ENCODE results near the gene E4F1.

The E4F1 gene

DNA sequence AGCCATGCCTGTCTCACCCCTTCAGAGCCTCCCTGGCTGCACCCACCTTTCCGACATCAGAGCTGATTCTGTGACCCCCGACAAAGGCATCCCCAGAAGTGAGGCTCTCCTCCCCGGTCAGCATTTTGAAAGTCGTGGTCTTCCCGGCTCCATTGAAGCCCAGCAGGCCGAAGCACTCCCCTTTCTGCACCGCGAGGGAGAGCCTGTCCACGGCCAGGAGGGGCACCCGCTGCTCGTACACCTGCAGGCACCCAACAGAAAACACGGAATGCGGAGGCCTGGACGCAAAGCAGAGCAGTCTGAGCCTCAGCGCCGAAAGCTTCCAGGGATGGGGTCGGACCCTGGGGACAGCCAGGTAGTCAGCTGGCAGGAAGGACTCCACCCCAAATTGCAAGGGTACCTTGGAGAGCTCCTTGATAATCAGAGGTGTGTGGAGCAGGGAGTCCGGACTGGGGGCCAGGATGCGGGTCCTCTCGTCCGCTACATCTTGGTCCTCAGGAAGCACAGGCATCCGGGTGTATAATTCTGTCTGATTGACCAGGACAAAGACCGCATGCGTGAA is 57.7 kb downstream of the E4F1 start:
- no peak for DNase-seq (ENCODE audit: low read depth)
- no peak overlapping the region for H3K4me3 ChIP-seq (ENCODE audit: low read depth, low read length)
- TF ChIP-seq, protein P1, sequence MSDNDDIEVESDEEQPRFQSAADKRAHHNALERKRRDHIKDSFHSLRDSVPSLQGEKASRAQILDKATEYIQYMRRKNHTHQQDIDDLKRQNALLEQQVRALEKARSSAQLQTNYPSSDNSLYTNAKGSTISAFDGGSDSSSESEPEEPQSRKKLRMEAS (IDR thresholded peaks at IDR 0.05; ENCODE audit: low read depth, low read length): no peak
- TF ChIP-seq MYC (IDR thresholded peaks at IDR 0.05; ENCODE audit: low read depth, low read length): no peak
- TF ChIP-seq POLR2A (IDR thresholded peaks at IDR 0.05; ENCODE audit: extremely low read depth, insufficient read length): no peak
- TF ChIP-seq, protein P2, sequence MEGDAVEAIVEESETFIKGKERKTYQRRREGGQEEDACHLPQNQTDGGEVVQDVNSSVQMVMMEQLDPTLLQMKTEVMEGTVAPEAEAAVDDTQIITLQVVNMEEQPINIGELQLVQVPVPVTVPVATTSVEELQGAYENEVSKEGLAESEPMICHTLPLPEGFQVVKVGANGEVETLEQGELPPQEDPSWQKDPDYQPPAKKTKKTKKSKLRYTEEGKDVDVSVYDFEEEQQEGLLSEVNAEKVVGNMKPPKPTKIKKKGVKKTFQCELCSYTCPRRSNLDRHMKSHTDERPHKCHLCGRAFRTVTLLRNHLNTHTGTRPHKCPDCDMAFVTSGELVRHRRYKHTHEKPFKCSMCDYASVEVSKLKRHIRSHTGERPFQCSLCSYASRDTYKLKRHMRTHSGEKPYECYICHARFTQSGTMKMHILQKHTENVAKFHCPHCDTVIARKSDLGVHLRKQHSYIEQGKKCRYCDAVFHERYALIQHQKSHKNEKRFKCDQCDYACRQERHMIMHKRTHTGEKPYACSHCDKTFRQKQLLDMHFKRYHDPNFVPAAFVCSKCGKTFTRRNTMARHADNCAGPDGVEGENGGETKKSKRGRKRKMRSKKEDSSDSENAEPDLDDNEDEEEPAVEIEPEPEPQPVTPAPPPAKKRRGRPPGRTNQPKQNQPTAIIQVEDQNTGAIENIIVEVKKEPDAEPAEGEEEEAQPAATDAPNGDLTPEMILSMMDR (IDR thresholded peaks at IDR 0.05; ENCODE audit: low read depth, low read length): no peak

DNA sequence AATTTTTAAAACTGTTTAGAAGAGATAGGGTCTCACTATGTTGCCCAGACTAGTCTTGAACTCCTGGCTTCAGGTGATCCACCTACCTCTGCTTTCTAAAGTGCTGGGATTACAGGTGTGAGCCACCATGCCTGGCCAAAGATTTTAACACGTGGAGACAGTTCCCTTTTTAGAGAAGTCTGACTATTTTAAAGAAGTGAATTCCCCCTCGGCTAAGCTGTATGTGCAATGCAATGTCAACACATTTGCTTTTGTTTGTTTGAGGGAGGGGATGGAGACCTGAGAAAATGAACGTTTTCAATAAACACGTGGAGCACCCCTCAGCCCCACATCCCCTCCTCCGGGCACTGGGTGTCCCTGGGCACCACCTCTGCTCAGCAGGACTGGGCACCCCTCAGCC is 58.9 kb downstream of the E4F1 start:
- no peak for DNase-seq (ENCODE audit: low read depth)
- H3K4me3 ChIP-seq (ENCODE audit: low read depth, low read length): no peak overlapping the region
- TF ChIP-seq, protein P2 (IDR thresholded peaks at IDR 0.05; ENCODE audit: low read depth, low read length): no peak
- TF ChIP-seq POLR2A (IDR thresholded peaks at IDR 0.05; ENCODE audit: extremely low read depth, insufficient read length) (no peak), MYC (IDR thresholded peaks at IDR 0.05; ENCODE audit: low read depth, low read length) (no peak)
- TF ChIP-seq, protein P1 (IDR thresholded peaks at IDR 0.05; ENCODE audit: low read depth, low read length): no peak

GRCh38 chr16:2282866-2283555 is 59.6 kb downstream of the E4F1 start:
- H3K4me3 ChIP-seq (ENCODE audit: low read depth, low read length): no peak overlapping the region
- DNase-seq (ENCODE audit: low read depth): no peak
- TF ChIP-seq, protein P2 (IDR thresholded peaks at IDR 0.05; ENCODE audit: low read depth, low read length): no peak
- TF ChIP-seq MYC (IDR thresholded peaks at IDR 0.05; ENCODE audit: low read depth, low read length): no peak

DNA sequence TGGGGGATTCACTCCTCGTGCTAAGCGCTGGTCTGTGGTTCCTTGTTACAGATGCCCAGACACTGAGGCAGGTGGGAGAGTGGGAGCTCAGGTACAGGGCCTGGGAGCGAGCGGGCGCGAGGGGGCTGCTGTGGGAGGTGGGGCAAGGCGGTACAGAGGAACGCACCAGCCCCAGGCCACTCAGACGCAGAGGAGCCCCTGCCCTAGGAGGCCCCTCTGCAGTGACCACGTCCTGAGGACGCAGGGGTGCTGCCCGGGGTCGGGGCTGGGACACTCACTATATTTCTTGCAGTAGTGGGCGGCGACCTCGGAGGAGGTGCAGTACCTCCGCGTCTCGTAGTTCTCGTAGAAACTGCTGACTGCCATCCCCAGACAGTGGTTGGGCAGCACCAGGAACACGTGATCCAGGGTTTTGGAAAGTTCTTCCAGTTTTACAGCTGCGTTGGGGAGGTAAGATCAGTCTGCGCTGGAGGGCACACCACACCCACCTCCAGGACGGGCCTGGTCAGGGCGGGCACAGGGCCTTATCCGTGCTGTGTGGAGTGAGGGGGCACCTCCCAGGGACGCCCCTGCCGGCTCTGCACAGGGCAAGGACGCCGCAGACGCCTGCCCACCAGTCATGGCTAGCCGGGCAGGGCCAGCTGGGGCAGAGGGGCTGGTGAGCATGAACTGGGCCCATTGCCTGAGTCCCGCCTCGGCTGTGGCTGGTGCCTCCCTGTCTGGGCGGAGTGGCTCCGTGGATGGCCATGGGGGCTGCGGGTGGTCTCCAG is 60.8 kb downstream of the E4F1 start:
- DNase-seq (ENCODE audit: low read depth): no peak
- TF ChIP-seq MYC (IDR thresholded peaks at IDR 0.05; ENCODE audit: low read depth, low read length) (no peak), POLR2A (IDR thresholded peaks at IDR 0.05; ENCODE audit: extremely low read depth, insufficient read length) (no peak)
- TF ChIP-seq, protein P2 (IDR thresholded peaks at IDR 0.05; ENCODE audit: low read depth, low read length): no peak
- TF ChIP-seq, protein P1 (IDR thresholded peaks at IDR 0.05; ENCODE audit: low read depth, low read length): no peak
- H3K4me3 ChIP-seq (ENCODE audit: low read depth, low read length): no peak overlapping the region

GRCh38 chr16:2284797-2285576 is 61.6 kb downstream of the E4F1 start:
- no peak overlapping the region for H3K4me3 ChIP-seq (ENCODE audit: low read depth, low read length)
- TF ChIP-seq POLR2A (IDR thresholded peaks at IDR 0.05; ENCODE audit: extremely low read depth, insufficient read length) (no peak), MYC (IDR thresholded peaks at IDR 0.05; ENCODE audit: low read depth, low read length) (no peak)
- TF ChIP-seq, protein P1 (IDR thresholded peaks at IDR 0.05; ENCODE audit: low read depth, low read length): no peak
- TF ChIP-seq, protein P2 (IDR thresholded peaks at IDR 0.05; ENCODE audit: low read depth, low read length): no peak
- DNase-seq (ENCODE audit: low read depth): no peak

Measured in NB4 (cell line).